NCI-H2081 (cell line): ENCODE results near the gene RRP36.
A peak's percentile ranks its signal among the peaks of the same experiment; 100 is the strongest.
"Not testable (repeated sequence)": the region's sequence is repeated elsewhere in the genome, so short reads cannot be mapped to it uniquely, and the experiment has no call there.

Experiments
- DNase-seq, 2 experiments: peaks; one replicate each; lab custom pipeline; 2025; lab: John Stamatoyannopoulos, UW

Gene RRP36

DNA sequence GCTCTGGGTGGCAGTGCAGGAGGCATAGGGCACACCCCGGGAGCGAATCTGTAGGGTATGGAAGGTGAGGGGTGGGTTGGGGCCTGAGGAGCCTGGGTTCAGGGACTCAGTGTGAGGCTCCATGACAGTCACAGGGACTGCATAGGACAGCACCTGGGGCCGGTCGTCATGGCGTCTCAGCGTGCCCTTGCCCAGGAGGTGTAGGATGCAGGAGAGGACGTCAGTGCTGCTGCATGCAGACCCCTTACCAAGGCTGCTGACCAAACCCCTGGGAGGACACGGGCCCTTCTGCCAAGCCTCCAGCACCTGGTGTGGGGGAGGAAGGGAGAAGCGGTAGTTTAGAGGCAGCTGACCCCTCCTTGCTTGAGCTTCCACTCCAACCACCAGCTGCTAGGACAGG, 16.3 kb downstream of the RRP36 start:
- DNase-seq, result no peak

DNA sequence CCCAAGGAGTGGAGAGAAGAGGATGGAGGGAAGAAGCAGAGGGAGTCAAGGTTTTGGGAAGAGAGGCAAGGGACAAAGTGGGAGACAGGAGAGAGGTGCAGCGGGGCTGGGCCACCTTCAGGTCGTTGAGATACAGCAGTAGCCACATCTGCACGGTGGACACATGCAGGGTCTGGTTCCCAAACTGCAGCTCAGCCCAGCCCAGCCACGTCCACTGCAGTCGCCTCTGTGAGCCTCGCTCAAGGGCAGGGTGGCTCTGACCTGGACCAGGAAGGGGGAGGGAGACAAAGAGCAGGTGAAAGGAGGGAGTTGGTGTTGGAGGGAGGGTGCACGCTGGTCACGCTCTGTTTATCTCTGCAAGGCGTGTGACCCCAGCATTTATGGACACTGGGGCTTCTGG, 17.3 kb downstream of the RRP36 start:
- DNase-seq, result no peak

DNA sequence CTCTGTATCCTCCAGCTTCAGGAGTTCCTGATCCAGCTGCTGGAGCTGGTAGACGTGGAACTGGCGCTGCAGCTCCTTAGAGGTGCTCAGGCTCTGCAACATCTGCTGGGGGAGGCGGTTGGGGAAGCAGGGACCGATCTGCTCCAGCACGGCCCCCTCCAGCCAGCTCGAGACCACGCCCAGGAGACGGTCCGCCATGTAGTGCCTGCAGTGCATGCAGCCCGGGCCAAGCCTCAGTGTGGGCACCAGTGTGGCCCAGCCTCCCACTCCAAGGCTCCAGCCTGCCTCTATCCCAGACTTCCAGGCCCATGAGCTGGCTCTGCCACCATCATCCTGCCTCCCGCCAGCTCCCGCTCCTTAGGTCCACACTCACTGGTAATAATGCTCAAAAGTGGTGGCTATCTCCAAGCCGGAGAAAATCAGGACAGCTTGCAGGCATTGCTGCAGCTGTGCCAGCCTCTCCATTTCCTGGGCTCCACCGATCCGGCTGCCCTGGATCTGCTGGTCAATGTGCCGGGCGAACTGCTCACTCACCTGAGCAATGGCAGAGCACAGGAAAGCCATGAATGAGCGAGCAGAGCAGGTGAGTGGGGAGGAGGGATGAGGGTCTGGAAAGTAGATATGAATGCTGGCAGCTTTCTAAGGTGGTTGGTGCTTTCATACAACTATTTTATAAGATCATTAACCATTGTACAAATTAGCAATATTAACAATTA, 19.3 kb downstream of the RRP36 start:
- DNase-seq, result no peak

DNA sequence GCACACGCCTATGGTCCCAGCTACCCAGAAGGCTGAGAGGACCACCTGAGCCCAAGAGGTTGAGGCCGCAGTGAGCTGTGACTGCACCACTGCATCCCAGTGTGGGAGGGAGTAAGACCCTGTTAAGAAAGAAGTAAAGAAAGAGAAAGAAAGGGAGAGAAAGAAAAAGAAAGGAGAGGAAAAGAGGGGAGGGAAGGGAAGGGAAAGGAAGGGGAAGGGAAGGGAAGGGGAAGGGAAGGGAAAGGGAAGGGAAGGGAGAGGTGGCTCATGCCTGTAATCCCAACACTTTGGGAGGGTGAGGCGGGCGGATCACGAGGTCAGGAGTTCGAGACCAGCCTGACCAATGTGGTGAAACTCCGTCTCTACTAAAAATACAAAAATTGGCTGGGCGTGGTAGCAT, 20.1 kb downstream of the RRP36 start:
- DNase-seq, result not testable (repeated sequence)

DNA sequence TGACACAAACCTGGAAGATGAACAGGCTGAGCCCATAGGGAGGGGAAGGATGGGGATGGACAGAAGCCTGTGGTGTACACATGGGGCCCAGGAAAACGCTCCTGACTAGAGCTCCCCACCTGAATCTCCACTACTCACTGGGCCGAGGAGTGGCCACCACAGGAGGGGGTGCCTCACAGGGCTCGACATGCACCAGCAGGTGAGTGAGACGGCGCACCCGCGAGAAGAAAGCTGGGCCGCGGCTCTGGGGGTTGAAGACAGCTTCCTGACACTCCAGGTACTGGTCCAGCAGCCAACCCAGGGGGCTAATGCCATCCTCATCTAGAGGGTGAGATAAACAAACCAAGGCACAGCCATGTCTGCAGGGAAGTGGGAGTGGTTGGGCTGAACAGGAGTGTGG, 21.9 kb downstream of the RRP36 start:
- DNase-seq, result no peak

DNA sequence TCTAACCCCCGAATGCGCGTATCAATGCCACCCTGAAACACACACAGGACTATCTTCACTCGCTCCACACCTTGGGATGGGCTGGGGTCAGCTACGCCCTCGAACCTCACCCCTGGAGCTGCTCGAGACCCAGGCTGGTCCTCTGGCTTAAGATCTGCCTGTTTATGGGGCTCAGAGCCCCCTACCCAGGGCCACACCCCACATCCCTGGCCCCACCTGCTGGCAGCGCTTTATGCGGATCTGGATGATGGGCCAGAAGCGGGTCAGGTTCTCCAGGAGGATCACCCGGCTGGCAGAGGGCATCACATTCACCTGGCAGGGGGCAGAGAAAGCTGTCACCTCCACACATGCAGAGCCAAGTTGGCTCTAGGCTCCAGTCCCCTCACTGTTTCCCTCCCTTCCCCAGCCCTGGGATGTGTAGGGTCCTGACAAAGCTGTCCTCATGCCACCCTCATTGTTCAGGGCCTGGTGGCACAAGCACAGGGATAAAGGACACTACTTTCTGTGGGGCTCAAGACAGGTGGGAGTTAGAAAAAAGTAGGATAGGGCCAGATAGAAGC, 24.0 kb downstream of the RRP36 start:
- DNase-seq, result no peak

DNA sequence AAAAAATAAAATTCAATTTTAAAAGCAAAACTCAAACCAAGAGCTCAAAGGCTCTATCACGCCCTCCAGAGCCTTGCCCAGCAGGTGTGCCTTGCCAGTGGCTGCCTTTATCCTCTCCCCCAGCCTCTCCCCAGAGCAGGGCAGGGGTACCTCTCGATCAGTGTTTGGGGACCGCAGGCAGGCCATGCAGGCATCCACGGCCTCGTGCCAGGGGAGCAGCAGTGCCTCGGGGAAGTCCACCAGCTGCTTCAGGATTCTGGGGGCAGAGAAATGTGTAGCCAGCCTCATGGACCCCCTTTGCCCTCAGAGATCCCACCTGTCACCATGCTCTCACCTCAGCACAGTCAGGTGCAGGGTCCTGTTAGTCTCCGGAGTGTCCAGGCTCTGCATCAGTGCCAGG, 26.6 kb downstream of the RRP36 start:
- no peak for DNase-seq

DNA sequence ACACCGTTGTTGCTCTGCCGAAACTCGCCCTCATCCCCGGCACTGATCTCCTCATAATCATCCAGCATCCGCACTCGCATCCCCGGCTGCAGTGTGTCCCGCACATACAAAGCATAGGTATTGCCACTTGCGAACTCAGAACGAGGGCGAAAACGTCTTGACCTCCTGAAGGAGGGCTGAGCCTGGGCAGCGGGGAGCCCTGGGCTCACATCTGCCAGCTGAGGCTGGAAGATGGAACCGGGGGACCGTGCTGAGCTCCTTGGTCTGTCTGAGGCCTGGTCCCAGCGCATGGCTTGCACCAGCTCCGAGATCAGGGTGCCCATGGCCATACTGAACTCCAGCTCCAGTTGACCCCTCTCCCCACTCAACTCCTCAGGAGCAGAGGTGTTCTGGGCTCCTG, 29.6 kb downstream of the RRP36 start:
- DNase-seq, result no peak

DNA sequence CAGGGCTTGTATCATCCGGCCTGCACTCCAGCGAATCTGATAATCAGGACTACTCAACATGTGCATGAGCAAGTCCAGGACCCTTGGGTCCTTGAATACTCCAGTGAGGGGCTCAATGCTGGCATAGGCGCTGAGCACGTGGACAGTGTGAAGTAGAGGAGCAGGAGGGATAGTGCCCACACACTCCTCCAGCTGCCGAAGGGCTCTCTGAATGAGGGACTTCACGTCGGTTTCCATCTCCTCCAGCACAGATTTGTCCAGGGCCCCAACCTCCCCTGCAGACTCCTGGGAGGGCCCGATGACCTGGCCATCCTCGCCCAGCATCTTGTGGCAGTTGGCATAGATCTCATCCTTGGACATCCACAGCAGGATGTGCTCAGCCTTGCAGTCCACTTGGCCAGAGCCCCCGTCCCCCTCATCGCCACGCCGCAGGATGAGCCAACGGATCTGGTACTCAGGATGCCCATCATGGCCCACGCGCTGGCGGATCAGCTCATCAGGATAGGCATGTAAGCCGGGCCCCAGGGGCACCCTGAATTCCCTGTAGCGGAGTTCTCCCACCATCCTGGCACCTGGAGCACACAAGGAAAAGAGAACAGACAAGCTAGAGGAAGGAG, 30.9 kb downstream of the RRP36 start:
- DNase-seq, result no peak

DNA sequence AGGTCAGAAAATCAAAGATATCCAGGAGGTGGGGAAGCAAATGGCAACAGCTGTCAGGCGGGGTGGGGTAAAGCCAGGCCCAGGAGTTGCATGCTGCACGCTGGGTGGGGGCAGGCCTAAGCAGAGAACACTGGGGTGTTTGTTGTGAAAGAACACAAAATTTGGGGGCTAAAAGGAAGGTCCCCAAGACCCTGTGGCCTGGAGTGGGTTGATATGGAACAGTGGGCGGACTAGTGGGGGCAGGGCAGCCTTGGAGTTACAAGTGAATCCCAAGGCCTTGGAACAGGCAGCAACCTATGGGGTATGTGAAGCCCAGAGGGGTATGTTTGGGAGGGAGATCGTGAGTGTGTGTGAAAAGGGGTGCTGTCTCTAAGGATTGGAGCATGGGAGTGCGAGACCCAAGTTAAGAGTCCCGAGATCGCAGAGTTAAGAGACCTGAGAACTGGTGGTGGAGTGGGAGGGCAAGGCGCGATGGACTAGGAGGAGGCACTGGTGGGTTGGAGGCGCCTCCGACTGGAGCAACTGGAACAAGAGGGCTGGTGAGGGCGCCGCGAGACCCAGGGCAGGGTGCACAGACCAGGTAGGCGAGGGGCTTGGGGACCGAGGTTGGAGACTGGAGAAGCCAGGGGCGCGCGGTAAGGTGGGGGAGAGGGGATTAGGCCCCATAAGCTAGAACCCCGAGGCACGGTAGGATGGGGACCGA, 31.6 kb downstream of the RRP36 start:
- no peak for DNase-seq

DNA sequence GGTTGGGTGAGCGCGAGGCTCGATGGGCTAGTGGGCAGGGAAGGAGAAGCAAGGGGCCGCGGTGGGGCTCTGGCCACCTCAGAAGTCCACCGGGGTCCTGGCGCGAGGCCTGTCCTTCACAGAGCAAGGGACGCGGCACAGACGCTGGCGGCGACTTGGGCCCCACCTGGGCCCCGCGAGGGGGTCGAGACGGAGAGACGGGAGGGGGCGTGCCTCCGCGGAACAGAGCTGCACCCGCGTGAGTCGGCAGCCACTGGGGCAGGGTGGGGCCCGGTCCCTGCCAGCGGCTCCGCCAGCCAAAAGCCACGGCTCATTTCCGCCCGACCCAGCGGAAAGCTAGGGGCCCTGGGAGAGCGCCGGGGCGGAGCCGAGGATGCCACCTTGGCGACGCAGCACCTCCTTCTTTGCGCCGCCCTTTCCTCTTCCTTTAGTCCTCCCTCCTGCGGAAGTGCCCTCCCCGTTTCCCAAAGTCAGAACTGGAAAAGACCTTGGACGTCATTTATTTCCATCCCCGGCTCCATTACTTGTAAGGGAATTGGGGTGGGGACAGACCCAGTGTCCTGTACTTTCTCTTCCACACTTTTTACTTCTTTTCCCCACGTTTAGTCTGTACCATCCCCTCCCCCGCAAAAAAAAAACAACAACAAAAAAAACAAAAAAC, 32.3 kb downstream of the RRP36 start, which contains the start of gene CUL7:
TSS of gene CUL7 (minus strand) at position 307 of the 661 bp plus-strand sequence. CDS start 1,063 bp downstream, outside the sequence.
- DNase-seq, result peak; percentile 94 to 96

DNA sequence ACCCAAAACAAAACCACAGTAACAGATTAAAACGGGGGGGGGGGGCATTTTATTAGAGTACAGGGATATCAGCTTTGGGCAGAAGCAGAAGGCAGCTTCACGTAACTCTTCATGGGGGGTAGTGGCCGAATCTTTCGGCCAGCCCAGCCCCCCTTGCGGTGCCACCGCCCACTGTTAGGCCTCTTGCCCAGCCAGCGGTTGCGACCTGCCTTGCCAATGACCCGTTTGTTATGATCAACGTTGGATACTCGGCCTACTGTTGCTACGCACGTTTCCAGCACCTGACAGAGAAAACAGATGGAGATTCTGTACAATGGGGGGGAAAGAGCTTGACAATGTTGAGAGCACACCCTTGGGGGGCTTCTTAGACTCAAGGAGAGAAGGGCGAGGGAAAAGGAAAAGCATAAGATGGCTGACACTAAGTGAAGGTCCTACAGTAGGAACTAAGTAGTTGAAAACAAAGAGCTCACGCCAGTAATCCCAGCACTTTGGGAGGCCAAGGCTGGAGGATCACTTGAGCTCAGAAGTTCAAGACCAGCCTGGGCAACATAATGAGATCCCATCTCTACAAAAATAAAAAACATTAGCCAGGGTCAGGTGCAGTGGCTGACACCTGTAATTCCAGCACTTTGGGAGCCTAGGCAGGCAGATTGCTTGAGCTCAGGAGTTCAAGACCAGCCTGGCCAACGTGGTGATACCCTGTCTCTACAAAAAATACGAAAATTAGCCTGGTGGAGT, 33.0 kb downstream of the RRP36 start:
- DNase-seq, result no peak

DNA sequence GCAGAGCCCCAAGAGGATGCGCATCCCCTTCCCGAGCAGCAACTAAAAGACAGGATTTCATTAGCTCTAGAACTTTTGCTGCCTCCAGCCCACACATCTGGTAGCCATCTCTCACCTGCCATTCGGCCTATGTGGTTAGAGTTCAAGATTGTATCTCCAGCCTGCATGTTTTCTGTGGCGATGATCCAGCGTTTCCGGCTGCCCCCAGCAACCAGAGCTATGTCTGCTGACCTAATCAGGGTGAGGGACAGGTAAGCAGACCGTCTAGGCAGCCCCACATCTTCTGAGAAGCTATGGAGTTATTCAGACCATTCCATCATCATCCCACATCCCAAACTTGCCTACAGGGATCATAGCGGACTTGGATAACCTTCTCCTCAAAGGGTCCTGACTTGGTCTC, 34.5 kb downstream of the RRP36 start:
- no peak for DNase-seq

DNA sequence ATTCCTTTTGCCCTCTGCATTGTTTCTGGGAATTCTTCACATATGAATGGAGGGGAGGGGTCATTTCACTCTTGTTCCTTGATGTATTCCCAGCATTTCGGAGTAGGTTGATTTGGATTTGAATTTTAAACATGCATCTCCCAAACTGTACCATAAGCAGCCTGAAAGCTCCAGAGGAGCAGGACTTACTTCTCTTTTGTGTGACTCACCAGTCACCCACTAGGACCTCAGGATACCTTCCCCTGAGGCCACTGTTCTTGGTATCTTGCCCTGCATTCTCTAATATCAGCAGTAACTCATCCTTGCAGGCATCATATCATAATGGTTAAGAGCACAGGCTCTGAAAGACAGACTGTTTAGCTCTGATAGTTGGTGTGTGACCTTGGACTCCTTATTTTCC, 37.1 kb downstream of the RRP36 start:
- DNase-seq, result no peak

DNA sequence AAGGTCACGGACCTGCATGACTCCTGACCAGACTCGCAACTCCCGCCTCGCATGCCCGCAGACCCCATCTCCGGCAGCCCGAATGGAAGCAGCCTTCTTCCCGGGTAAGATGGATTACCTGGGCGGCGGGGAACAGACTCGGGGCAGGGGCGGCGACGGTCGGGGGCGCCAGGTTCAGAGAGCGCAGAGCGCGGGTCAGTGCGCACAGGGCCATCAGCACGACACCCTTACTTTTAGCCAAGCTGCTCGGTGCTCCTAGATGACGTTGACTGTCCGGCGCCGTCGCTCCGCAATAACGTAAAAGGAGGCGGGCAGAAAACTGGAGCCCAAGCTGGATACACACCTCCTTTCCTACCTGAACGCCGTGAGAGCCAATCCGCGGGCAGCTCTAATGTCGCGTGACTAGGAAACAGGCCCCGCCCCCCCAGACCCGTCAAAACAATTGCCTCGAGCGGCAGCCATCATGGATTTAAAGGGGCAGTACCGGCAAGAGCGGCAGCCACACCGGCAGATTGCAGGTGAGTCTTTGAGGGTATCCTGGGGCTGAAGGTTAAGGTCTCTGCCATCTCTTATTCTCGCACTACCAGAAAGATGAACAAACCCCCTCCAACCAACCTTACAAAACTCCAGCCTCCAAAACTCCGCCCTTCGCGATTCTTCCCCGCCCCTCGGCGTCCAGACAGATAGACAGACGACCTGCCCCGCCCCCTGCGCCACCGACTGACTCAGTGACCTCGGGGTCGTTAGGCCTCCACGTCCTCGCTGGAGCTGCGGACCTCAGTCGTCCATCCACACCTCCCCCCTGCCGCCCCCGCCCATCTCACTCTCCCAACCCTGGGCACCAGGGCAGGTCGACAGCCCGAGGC, 38.0 kb downstream of the RRP36 start, which contains the start of the genes KLC4 and MRPL2:
TSS of gene KLC4 (plus strand) at position 464 of the 866 bp plus-strand sequence. CDS start 1,705 bp downstream, outside the sequence.
TSS of gene MRPL2 (minus strand) at position 267 of the 866 bp plus-strand sequence. CDS start at position 214, 53 bp downstream.
- DNase-seq, result peak; percentile 98

DNA sequence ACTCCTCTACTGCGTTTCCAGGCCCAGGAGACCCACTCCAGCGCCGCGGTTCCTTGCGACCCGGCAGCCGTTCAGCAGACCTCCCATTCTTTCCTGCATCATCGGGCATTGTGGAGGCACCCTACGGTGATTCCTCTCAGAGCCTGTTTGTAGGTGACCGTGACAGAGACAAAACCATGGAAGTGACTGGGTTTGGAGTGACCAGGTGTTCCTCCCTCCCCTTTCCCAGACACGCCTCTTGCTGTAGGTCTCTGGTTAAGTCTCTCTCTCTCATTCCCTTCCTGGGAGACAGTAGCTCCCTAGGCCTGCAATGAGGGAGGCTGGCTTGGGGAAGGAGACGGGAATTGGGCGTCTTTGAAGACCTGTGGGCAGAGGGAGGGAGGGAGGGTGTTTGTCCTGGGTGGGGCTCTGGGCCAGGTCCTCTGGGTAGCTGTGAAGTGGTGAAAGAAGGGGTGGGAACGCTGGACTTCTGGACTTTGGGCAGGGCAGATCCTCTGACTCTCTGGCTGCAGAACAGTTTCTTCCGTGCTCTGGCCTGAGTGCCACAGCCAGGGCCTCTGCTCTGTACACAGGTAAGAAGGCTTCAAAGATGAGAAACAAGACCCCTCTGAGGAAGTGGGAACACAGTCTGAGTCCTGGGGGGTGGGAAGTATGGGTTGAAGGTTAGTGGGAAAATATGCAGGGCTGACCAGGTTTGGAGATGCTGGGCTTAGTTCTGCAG, 38.8 kb downstream of the RRP36 start:
- DNase-seq, result peak in 1 of 2 experiments; percentile 20

DNA sequence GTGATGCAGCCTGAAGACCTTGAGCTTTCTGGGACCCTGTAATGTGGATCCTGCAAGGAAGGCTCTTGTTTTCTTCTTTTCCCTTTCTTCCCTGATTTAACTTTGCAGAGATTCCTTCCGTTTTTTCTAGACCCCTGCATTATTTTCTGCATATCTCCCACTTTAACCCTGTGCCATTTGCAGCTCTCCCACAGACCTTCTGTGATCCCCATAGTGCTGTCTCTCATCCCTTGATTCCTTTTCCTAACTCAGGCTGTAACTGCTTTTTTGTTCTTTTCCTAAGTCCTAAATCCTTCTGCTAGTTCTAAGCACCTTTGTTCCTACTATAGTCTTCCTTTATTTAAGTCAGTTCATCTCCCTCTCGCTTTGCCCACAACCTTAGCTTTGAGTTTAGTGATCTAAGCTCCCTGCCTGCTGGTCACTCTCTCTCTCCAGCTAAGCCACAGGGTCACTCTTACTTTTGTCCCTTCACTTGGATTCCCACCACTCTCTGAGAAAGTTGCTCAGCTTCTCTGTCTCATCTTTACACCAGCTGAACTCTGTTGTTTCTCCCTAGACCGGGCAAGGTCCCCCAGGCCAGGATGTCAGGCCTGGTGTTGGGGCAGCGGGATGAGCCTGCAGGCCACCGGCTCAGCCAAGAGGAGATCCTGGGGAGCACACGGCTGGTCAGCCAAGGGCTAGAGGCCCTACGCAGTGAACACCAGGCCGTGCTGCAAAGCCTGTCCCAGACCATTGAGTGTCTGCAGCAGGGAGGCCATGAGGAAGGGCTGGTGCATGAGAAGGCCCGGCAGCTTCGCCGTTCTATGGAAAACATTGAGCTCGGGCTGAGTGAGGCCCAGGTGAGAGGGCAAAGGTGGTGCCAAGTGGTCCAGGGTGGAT, 39.6 kb downstream of the RRP36 start:
- DNase-seq, result no peak

DNA sequence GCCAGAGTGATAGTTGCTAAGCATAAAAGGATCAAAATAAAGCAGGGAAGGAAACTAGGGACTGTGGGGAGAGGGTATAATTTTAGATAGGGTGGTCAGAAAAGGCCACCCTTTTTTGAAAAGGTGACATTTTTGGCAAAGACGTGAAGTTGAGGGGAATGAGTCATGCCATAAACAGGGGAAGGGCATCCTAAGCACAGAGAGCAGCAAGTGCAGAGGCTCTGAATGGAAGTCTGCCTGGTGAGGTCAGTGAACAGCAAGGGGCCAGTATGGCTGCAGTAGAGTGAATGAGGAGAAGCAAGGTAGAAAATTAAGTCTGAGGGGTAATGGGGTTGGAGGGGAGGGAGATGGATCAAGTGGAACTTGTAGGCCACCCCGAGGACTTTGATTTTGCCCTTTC, 40.4 kb downstream of the RRP36 start:
- no peak for DNase-seq

DNA sequence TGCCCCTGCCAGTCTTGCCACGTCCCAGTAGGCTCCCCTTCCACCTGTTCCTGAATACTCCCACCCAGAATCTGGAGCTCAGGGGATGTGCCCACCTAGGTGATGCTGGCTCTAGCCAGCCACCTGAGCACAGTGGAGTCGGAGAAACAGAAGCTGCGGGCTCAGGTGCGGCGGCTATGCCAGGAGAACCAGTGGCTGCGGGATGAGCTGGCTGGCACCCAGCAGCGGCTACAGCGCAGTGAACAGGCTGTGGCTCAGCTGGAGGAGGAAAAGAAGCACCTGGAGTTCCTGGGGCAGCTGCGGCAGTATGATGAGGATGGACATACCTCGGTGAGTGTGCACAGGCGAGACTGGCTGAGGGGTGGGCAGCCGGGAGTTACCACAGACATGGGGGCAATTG, 41.4 kb downstream of the RRP36 start:
- DNase-seq, result no peak
